ENCODE results near the gene RNPS1.
A peak's percentile ranks its signal among the peaks of the same experiment; 100 is the strongest.
"Not testable (repeated sequence)": the region's sequence is repeated elsewhere in the genome, so short reads cannot be mapped to it uniquely, and the experiment has no call there.

The RNPS1 gene

DNA sequence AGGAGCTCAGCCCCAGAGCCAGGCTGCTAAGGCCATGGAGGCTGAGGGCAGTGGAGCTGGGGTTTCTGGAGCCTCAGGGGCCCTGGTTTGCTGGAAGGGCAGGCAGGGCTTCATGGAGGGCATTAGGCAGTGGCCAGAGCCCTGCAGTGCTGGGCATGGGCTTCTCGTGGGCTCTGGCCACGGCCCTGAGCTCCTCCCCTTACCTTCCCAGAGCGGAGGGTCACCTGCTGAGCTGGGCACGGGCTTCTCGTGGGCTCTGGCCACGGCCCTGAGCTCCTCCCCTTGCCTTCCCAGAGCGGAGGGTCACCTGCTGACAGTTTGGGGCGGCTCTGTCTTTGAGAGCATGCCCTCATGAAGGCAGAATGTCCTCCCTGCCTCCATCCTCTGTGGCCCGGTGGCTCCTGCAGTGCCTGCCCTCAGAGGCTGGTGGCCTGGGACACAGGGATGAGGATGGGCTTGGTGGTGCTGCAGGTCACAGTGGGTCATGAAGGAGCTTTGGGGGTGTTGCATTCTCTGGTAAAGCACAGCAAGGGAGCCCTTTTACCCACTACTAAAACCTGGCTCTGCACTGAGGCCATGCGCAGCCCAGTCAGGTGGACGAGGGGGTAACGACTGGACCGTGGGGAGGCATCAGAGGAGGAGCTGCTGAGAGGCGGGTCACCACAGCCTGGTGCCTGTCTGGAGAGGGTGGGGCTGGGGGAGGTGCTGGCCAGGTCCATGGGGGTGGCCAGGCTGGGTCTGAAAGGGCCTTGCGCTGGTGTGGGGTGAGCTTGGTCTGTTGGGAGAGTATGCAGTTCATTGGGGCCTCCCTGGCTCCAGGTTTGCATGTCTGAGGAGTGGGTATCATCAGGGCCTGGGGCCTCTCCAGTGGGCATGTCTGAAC is 2.9 kb upstream of the RNPS1 start:
- Histone ChIP-seq H3K9me3 (replicated peaks in 1 of 11) (no peaks in the 10 kb centered on the region), H3K9ac (peak overlapping the region in 8 of 11 experiments; percentile 33 to 98 (median 95); a peak in 13 of 22 replicates), H3K27ac (no peak overlapping the region), H3K4me2 (peak overlapping the region in 3 of 11 experiments; percentile 10 to 97 (median 96); a peak in 2 of 22 replicates), H3K4me1 (peaks cover 26 to 44% (median 37%) of the 10 kb centered on the region in 10 experiments), H4K20me1 (peaks cover 21 to 67% (median 48%) of the 10 kb centered on the region in 11 experiments; a peak in 21 of 22 replicates), H3K36me3 (peaks cover 0 to 11% (median 4%) of the 10 kb centered on the region in 11 experiments; a peak in 20 of 22 replicates), H3K27me3 (no peaks in the 10 kb centered on the region), H3K4me3 (no peak overlapping the region)
- TF ChIP-seq Cebpa-rat (IDR thresholded peaks at IDR 0.05), result no peak

DNA sequence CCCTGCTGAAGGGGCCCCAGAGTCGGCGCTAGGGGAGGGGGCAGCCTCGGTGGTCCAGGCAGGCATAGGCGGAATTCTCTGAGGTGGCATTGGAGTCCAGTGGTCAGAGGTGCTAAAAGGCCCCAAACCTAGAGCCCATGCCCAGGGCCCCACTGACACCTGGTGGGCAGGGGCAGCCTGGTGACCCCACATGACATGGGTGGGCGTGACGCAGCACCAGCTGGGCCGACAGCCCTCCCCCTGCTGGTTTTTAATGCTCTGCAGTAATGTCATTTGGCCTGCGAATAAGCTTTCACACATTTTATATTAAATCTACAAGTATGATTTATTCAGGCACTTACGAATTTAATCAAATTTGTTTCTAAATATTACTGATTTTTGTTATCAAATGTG is 2.1 kb upstream of the RNPS1 start:
- no peak for TF ChIP-seq Cebpa-rat (IDR thresholded peaks at IDR 0.05)
- peak overlapping the region; percentile 89 to 99 (median 96) for H3K4me2 ChIP-seq
- H3K9ac ChIP-seq, result peak overlapping the region; percentile 92 to 99 (median 98); a peak in 17 of 22 replicates
- no peak overlapping the region for H3K27ac ChIP-seq
- no peaks in the 10 kb centered on the region for H3K9me3 ChIP-seq (replicated peaks in 1 of 11)
- H4K20me1 ChIP-seq, result peaks cover 28 to 75% (median 56%) of the 10 kb centered on the region in 11 experiments; a peak in 21 of 22 replicates
- H3K27me3 ChIP-seq, result no peaks in the 10 kb centered on the region
- H3K4me3 ChIP-seq, result peak overlapping the region in 2 of 10 experiments; percentile 72 to 78; a peak in 1 of 20 replicates
- H3K4me1 ChIP-seq, result peaks cover 30 to 51% (median 38%) of the 10 kb centered on the region in 10 experiments
- H3K36me3 ChIP-seq, result peaks cover 0 to 18% (median 11%) of the 10 kb centered on the region in 11 experiments; a peak in 20 of 22 replicates

DNA sequence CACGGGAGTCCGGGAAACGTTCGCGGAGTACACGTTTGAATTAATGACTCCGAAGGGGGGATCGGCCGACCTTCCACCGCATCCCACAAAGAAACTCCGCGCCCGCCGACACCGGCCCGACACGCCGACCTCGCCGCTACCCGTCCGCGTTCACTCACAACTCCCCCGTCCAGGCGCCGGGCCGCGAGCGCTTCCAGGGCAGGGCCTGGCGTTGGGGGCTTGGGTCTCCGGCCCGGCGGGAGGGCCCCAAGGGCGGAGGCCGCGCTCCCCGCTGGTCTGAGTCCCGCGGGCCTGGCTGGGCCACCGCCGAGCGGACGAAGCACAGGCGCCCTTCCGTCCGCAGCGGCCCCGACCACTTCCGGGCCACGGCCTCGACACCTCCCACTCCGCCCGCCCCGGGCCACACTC is 417 bp downstream of the RNPS1 start:
- peaks cover 23 to 44% (median 37%) of the 10 kb centered on the region in 11 experiments for H3K36me3 ChIP-seq
- peak overlapping the region; percentile 92 to 99 (median 98) for H3K9ac ChIP-seq
- H3K4me2 ChIP-seq, result peak overlapping the region; percentile 75 to 95 (median 89); a peak in 20 of 22 replicates
- H3K27me3 ChIP-seq; H3K9me3 ChIP-seq (replicated peaks in 1 of 11): not testable (repeated sequence)
- peak overlapping the region; percentile 72 to 99 (median 88) for H3K4me3 ChIP-seq
- H4K20me1 ChIP-seq, result peaks cover 54 to 90% (median 79%) of the 10 kb centered on the region in 11 experiments
- H3K4me1 ChIP-seq, result peaks cover 30 to 47% (median 36%) of the 10 kb centered on the region in 10 experiments
- H3K27ac ChIP-seq, result peak overlapping the region; percentile 93 to 99 (median 97)

DNA sequence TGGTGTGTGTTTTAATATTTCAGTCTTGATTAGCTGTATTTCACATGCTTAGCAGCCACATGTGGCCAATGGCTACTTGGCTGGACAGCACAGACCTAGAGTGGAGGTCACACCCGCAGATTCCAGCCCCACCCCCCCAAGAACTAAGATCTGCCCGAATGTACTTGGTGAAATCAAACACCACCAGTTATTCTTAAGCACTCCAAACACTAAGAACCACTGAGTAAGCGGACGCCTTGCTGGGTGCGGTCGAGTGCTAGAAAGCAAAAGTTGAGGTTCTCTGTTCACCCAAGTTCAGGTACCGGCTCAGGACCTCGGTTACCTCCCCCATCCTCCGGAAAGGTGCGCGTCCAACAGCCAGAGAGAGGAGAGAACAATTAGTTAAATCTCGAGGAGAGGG is 1.0 kb downstream of the RNPS1 start:
- peak overlapping the region in 10 of 11 experiments; percentile 93 to 99 (median 97); a peak in 21 of 22 replicates for H3K27ac ChIP-seq
- H4K20me1 ChIP-seq, result peaks cover 60 to 94% (median 83%) of the 10 kb centered on the region in 11 experiments

DNA sequence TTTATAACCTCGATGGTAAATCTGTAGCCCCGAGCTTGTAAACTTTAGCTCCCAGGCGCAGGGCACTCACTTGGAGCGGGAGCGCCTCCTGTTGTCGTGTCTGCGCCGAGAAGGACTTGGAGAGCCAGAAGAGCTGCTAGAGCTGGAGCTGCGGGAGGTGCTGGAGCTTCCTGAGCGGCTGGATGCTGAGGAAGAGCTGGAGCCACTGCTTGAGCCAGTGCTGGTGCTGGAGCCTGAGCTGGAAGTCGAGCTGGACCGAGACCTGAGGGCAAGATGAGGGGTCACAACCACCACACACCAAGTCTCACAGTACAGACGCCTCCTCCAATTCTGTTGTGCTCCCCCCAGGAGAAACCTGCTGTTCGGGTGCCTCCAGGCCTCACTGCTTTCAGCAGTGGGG is 4.9 kb downstream of the RNPS1 start:
- H3K9me3 ChIP-seq (replicated peaks in 1 of 11); H3K4me3 ChIP-seq; H3K27me3 ChIP-seq; H3K4me2 ChIP-seq; H3K27ac ChIP-seq: not testable (repeated sequence)
- H3K9ac ChIP-seq, result peak overlapping the region in 4 of 11 experiments; percentile 2 to 40 (median 14); a peak in 3 of 22 replicates
- H3K36me3 ChIP-seq, result peaks cover 68 to 89% (median 82%) of the 10 kb centered on the region in 11 experiments
- peaks cover 59 to 98% (median 96%) of the 10 kb centered on the region in 11 experiments for H4K20me1 ChIP-seq
- H3K4me1 ChIP-seq, result peaks cover 14 to 23% (median 17%) of the 10 kb centered on the region in 10 experiments

More for the DNA sequence above, 1.0 kb downstream of the RNPS1 start:
- H3K27me3 ChIP-seq; H3K9me3 ChIP-seq (replicated peaks in 1 of 11): not testable (repeated sequence)
- H3K36me3 ChIP-seq, result peaks cover 30 to 50% (median 43%) of the 10 kb centered on the region in 11 experiments
- peaks cover 29 to 42% (median 34%) of the 10 kb centered on the region in 10 experiments for H3K4me1 ChIP-seq
- H3K4me2 ChIP-seq, result peak overlapping the region; percentile 75 to 95 (median 89)
- peak overlapping the region; percentile 72 to 99 (median 88) for H3K4me3 ChIP-seq
- peak overlapping the region; percentile 92 to 99 (median 98) for H3K9ac ChIP-seq

DNA sequence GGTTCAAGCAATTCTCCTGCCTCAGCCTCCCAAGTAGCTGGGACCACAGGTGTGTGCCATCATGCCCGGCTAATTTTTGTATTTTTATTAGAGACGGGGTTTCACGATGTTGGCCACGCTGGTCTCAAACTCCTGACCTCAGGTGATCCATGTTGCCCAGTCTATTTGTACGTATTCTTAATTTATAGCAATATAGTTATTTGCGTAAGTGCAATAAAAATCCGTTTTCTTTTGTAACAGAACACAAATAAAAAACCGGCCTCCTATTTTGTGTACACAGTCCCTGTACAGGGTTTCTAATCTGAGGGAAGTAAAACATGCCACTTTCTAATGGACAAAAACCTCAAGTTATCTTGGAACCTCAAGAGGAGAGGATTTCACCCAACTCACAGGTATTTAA is 7.7 kb downstream of the RNPS1 start:
- H3K9ac ChIP-seq, result peak overlapping the region in 1 of 11 experiments; percentile 9; a peak in 1 of 22 replicates
- peaks cover 96 to 100% (median 100%) of the 10 kb centered on the region in 11 experiments for H3K36me3 ChIP-seq
- no peaks in the 10 kb centered on the region for H3K9me3 ChIP-seq (replicated peaks in 1 of 11)
- H3K27me3 ChIP-seq, result no peaks in the 10 kb centered on the region
- peaks cover 0 to 6% (median 3%) of the 10 kb centered on the region in 10 experiments; a peak in 12 of 20 replicates for H3K4me1 ChIP-seq
- H3K4me3 ChIP-seq, result no peak overlapping the region
- H3K27ac ChIP-seq, result no peak overlapping the region
- no peak for TF ChIP-seq Cebpa-rat (IDR thresholded peaks at IDR 0.05)
- peaks cover 61 to 100% (median 100%) of the 10 kb centered on the region in 11 experiments for H4K20me1 ChIP-seq
- no peak overlapping the region for H3K4me2 ChIP-seq

DNA sequence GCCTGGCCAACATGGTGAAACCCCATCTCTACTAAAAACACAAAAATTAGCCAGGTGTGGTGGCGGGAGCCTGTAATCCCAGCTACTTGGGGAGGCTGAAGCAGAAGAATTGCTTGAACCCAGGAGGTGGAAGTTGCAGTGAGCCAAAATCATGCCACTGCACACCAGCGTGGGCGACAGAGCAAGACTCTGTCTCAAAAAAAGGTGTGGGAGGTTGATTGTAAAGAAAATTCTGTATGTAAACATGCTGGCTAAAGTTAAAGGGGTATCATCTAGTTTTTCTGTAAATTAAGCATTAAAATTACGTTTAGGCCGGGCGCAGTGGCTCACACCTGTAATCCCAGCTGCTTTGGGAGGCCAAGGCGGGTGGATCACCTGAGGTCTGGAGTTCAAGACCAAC is 9.4 kb downstream of the RNPS1 start:
- Histone ChIP-seq H3K36me3 (peaks cover 99 to 100% (median 100%) of the 10 kb centered on the region in 11 experiments), H4K20me1 (peaks cover 44 to 100% (median 97%) of the 10 kb centered on the region in 11 experiments; a peak in 21 of 22 replicates), H3K9ac (peak overlapping the region in 1 of 11 experiments; percentile 51; a peak in 2 of 22 replicates)
- H3K27me3 ChIP-seq; H3K4me2 ChIP-seq; H3K9me3 ChIP-seq (replicated peaks in 1 of 11); H3K27ac ChIP-seq; H3K4me3 ChIP-seq; H3K4me1 ChIP-seq: not testable (repeated sequence)

DNA sequence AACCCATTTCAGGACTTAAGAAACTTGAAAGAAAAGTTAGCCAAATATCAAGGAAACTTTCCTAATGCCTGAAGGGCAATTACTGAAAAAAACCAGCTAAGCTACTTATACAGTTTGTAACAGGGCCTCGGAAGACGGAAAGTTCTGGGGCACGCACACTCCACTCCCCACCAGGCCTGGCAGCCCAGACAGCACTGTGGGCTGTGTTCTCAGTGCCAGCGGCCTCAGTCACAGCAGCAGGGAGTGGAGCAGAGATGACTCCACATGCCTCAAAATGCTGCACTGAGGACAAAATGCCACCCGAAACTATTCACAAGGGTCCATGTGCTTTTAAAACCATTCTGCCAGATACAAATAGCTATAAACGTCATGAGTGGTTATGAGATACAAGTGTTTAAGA is 10.2 kb downstream of the RNPS1 start:
- TF ChIP-seq Cebpa-rat (IDR thresholded peaks at IDR 0.05), result no peak
- Histone ChIP-seq H3K4me3 (no peak overlapping the region), H4K20me1 (peaks cover 36 to 100% (median 97%) of the 10 kb centered on the region in 11 experiments; a peak in 21 of 22 replicates), H3K9me3 (replicated peaks in 1 of 11) (no peaks in the 10 kb centered on the region), H3K4me2 (no peak overlapping the region), H3K27ac (no peak overlapping the region), H3K27me3 (no peaks in the 10 kb centered on the region), H3K9ac (peak overlapping the region in 4 of 11 experiments; percentile 0 to 32 (median 16); a peak in 4 of 22 replicates), H3K4me1 (peaks cover 0 to 7% (median under 1%) of the 10 kb centered on the region in 10 experiments; a peak in 7 of 20 replicates), H3K36me3 (peaks cover 98 to 100% (median 100%) of the 10 kb centered on the region in 11 experiments)

Data from BLaER1 treated with 17β-estradiol and CSF1 and Interleukin-3, amounts not matched to agents 10 nM and 100 nM (cell line).